H1 (cell line): Measurements from ENCODE around the gene LTBP1. TPM values are rescaled to one million over a fixed set of nuclear protein-coding genes. Genes with fewer than 3 reads are reported as not detected.

ENCODE experiments used
- ATF3 ChIP-seq: IDR thresholded peaks from 2 replicates; pipeline ENCODE4 v1.6.1; 2011; ENCODE audit warnings: low read depth, mild to moderate bottlenecking, low read length; ENCODE audit not compliant: insufficient read depth
- CEBPB ChIP-seq: IDR thresholded peaks from 2 replicates; pipeline ENCODE4 v1.6.1; 2012; ENCODE audit warnings: low read depth, low read length
- CTBP2 ChIP-seq: IDR thresholded peaks from 2 replicates; pipeline ENCODE4 v1.7.0; 2011; ENCODE audit warnings: borderline replicate concordance, mild to moderate bottlenecking, moderate library complexity, mixed read lengths, low read length; ENCODE audit not compliant: insufficient read depth, insufficient read length
- KDM4A ChIP-seq: IDR thresholded peaks from one replicate; pipeline ENCODE4 v1.7.1; 2012; ENCODE audit warnings: low read depth, mild to moderate bottlenecking, moderate library complexity, low read length, inconsistent platforms; ENCODE audit not compliant: severe bottlenecking
- polyA plus RNA-seq, 7 experiments: library from polyadenylated mRNA; depleted of rRNA in 3 of 7; stranded (reverse) in 5 of 7; unstranded in 2 of 7; fragments of >200 nt in 5 of 7; fragments of 200-250 nt in 2 of 7; gene quantifications; 1 replicate in 5 of 7; 2 replicates in 1 of 7; 4 replicates in 1 of 7; pipeline versions ENCODE4 v1.2.1 to v1.2.3, GENCODE V29; 2011 to 2013; ENCODE audit warnings: missing spikeins in 2 of 7, mixed read lengths in 2 of 7
- total RNA-seq: library from RNA; stranded (reverse); fragmentation: NEBNext Ultra II Directional; extraction: Animal tissue kit (Norgen Biotek cat#: 25700); gene quantifications from 2 replicates; pipeline ENCODE4 v1.2.1, GENCODE V29; 2021

LTBP1 gene
- total and polyA plus RNA-seq, 2 of the 8 experiments (the other 6 are each of a cell fraction or from before 2014, with no cell fraction given): 15.4 to 24.7 TPM

- TF ChIP-seq KDM4A (no peak), CEBPB (no peak), ATF3 (no peak), CTBP2 (no peak)
- TF ChIP-seq, all 59 proteins: peak for 0
Observed at GRCh38 chr2:33316328-33316727, 369.6 kb downstream of the LTBP1 start (continued).
